Measurements from ENCODE around the gene RICTOR. TPM values are rescaled to one million over a fixed set of nuclear protein-coding genes. Genes with fewer than 3 reads are reported as not detected.

The RICTOR gene
- total RNA-seq, 1 donor from 2014 or later = 34.2 TPM

GRCh38 chr5:38923661-38924451 lies 150.3 kb downstream of the RICTOR start:
- H3K27ac Mint-ChIP-seq = no peak overlapping the region
- peaks cover 6% of the 10 kb centered on the region for H3K9me3 Mint-ChIP-seq
- peaks cover 32% of the 10 kb centered on the region for H3K27me3 Mint-ChIP-seq
- intact Hi-C loops (cut with micrococcal nuclease) = loop anchor here (2.0 kb wide), 1 partner anchor 483 kb away; no protein-coding TSS in a partner anchor
- H3K4me1 Mint-ChIP-seq = no peaks in the 10 kb centered on the region
- H3K36me3 Mint-ChIP-seq (ENCODE audit: low read depth) = no peaks in the 10 kb centered on the region
- no peak overlapping the region for H3K4me3 Mint-ChIP-seq
- DNase-seq = no peak

- Mint-ChIP-seq H3K27me3 (peaks cover 40% of the 10 kb centered on the region), H3K4me1 (no peaks in the 10 kb centered on the region), H3K36me3 (ENCODE audit: low read depth) (no peaks in the 10 kb centered on the region), H3K9me3 (no peaks in the 10 kb centered on the region), H3K4me3 (no peak overlapping the region), H3K27ac (no peak overlapping the region)
- peak; percentile 79 for DNase-seq
- intact Hi-C loops (cut with micrococcal nuclease) = loop anchor here (2.0 kb wide), 1 partner anchor 481 kb away; no protein-coding TSS in a partner anchor
These were observed 152.0 kb downstream of the RICTOR start for GRCh38 chr5:38922199-38922598.

GRCh38 chr5:38921174-38921573 lies 153.0 kb downstream of the RICTOR start:
- H3K4me3 Mint-ChIP-seq = no peak overlapping the region
- H3K9me3 Mint-ChIP-seq = no peaks in the 10 kb centered on the region
- no peaks in the 10 kb centered on the region for H3K4me1 Mint-ChIP-seq
- no peak overlapping the region for H3K27ac Mint-ChIP-seq
- DNase-seq = no peak
- intact Hi-C loops (cut with micrococcal nuclease) = no loop called here
- peaks cover 45% of the 10 kb centered on the region for H3K27me3 Mint-ChIP-seq
- H3K36me3 Mint-ChIP-seq (ENCODE audit: low read depth) = no peaks in the 10 kb centered on the region

GRCh38 chr5:38916802-38917201 lies 157.4 kb downstream of the RICTOR start:
- peaks cover 46% of the 10 kb centered on the region for H3K27me3 Mint-ChIP-seq
- intact Hi-C loops (cut with micrococcal nuclease) = no loop called here
- no peaks in the 10 kb centered on the region for H3K4me1 Mint-ChIP-seq
- no peaks in the 10 kb centered on the region for H3K36me3 Mint-ChIP-seq (ENCODE audit: low read depth)
- H3K4me3 Mint-ChIP-seq = no peak overlapping the region
- peaks cover 2% of the 10 kb centered on the region for H3K9me3 Mint-ChIP-seq
- no peak overlapping the region for H3K27ac Mint-ChIP-seq
- DNase-seq = peak; percentile 47

- H3K36me3 Mint-ChIP-seq (ENCODE audit: low read depth) = no peaks in the 10 kb centered on the region
These were observed 160.5 kb downstream of the RICTOR start for GRCh38 chr5:38913714-38914113.

GRCh38 chr5:38911933-38912332 lies 162.3 kb downstream of the RICTOR start:
- DNase-seq = no peak
- Mint-ChIP-seq H3K36me3 (ENCODE audit: low read depth) (no peaks in the 10 kb centered on the region), H3K4me3 (no peak overlapping the region), H3K27ac (no peak overlapping the region), H3K27me3 (peaks cover 26% of the 10 kb centered on the region), H3K4me1 (no peaks in the 10 kb centered on the region), H3K9me3 (peaks cover 10% of the 10 kb centered on the region)
- intact Hi-C loops (cut with micrococcal nuclease) = no loop called here

More at GRCh38 chr5:38913714-38914113, 160.5 kb downstream of the RICTOR start:
- H3K27me3 Mint-ChIP-seq = peaks cover 36% of the 10 kb centered on the region
- H3K4me1 Mint-ChIP-seq = no peaks in the 10 kb centered on the region
- peaks cover 10% of the 10 kb centered on the region for H3K9me3 Mint-ChIP-seq
- intact Hi-C loops (cut with micrococcal nuclease) = no loop called here
- no peak overlapping the region for H3K27ac Mint-ChIP-seq
- DNase-seq = no peak
- no peak overlapping the region for H3K4me3 Mint-ChIP-seq

- H3K36me3 Mint-ChIP-seq (ENCODE audit: low read depth) = peaks cover 2% of the 10 kb centered on the region
- H3K4me1 Mint-ChIP-seq = no peaks in the 10 kb centered on the region
- H3K27ac Mint-ChIP-seq = no peak overlapping the region
- peaks cover 3% of the 10 kb centered on the region for H3K27me3 Mint-ChIP-seq
- no peak overlapping the region for H3K4me3 Mint-ChIP-seq
- H3K9me3 Mint-ChIP-seq = peaks cover 8% of the 10 kb centered on the region
- intact Hi-C loops (cut with micrococcal nuclease) = no loop called here
- DNase-seq = no peak
These were observed 167.7 kb downstream of the RICTOR start for GRCh38 chr5:38906503-38906902.

GRCh38 chr5:38905516-38905915 lies 168.7 kb downstream of the RICTOR start:
- intact Hi-C loops (cut with micrococcal nuclease) = no loop called here
- peaks cover 8% of the 10 kb centered on the region for H3K9me3 Mint-ChIP-seq
- no peak for DNase-seq
- H3K27ac Mint-ChIP-seq = no peak overlapping the region
- peaks cover 2% of the 10 kb centered on the region for H3K27me3 Mint-ChIP-seq
- H3K4me1 Mint-ChIP-seq = no peaks in the 10 kb centered on the region
- H3K4me3 Mint-ChIP-seq = no peak overlapping the region
- peaks cover 2% of the 10 kb centered on the region for H3K36me3 Mint-ChIP-seq (ENCODE audit: low read depth)

GRCh38 chr5:38899936-38900335 lies 174.3 kb downstream of the RICTOR start:
- intact Hi-C loops (cut with micrococcal nuclease) = no loop called here
- H3K27me3 Mint-ChIP-seq = peaks cover 22% of the 10 kb centered on the region
- no peak overlapping the region for H3K4me3 Mint-ChIP-seq
- no peaks in the 10 kb centered on the region for H3K4me1 Mint-ChIP-seq
- no peak overlapping the region for H3K27ac Mint-ChIP-seq
- H3K36me3 Mint-ChIP-seq (ENCODE audit: low read depth) = peaks cover 2% of the 10 kb centered on the region
- H3K9me3 Mint-ChIP-seq = peaks cover 14% of the 10 kb centered on the region
- no peak for DNase-seq

GRCh38 chr5:38896760-38897159 lies 177.4 kb downstream of the RICTOR start:
- no peaks in the 10 kb centered on the region for H3K4me1 Mint-ChIP-seq
- peaks cover 11% of the 10 kb centered on the region for H3K9me3 Mint-ChIP-seq
- no peak overlapping the region for H3K27ac Mint-ChIP-seq
- no peak overlapping the region for H3K4me3 Mint-ChIP-seq
- DNase-seq = no peak
- intact Hi-C loops (cut with micrococcal nuclease) = no loop called here
- H3K27me3 Mint-ChIP-seq = peaks cover 33% of the 10 kb centered on the region
- no peaks in the 10 kb centered on the region for H3K36me3 Mint-ChIP-seq (ENCODE audit: low read depth)

- peaks cover 11% of the 10 kb centered on the region for H3K9me3 Mint-ChIP-seq
- no peak overlapping the region for H3K4me3 Mint-ChIP-seq
- H3K27ac Mint-ChIP-seq = no peak overlapping the region
- no peaks in the 10 kb centered on the region for H3K4me1 Mint-ChIP-seq
- H3K27me3 Mint-ChIP-seq = peaks cover 25% of the 10 kb centered on the region
- no peak for DNase-seq
- intact Hi-C loops (cut with micrococcal nuclease) = no loop called here
- H3K36me3 Mint-ChIP-seq (ENCODE audit: low read depth) = no peaks in the 10 kb centered on the region
These were observed 181.8 kb downstream of the RICTOR start for GRCh38 chr5:38892363-38892762.

GRCh38 chr5:38891563-38891962 lies 182.6 kb downstream of the RICTOR start:
- H3K27ac Mint-ChIP-seq = no peak overlapping the region
- no peaks in the 10 kb centered on the region for H3K36me3 Mint-ChIP-seq (ENCODE audit: low read depth)
- intact Hi-C loops (cut with micrococcal nuclease) = no loop called here
- H3K9me3 Mint-ChIP-seq = peaks cover 6% of the 10 kb centered on the region
- DNase-seq = no peak
- H3K4me1 Mint-ChIP-seq = no peaks in the 10 kb centered on the region
- no peak overlapping the region for H3K4me3 Mint-ChIP-seq
- peaks cover 21% of the 10 kb centered on the region for H3K27me3 Mint-ChIP-seq

- H3K4me1 Mint-ChIP-seq = no peaks in the 10 kb centered on the region
- intact Hi-C loops (cut with micrococcal nuclease) = no loop called here
These were observed 184.8 kb downstream of the RICTOR start for GRCh38 chr5:38889424-38889823.

GRCh38 chr5:38888041-38888440 lies 186.2 kb downstream of the RICTOR start:
- intact Hi-C loops (cut with micrococcal nuclease) = no loop called here
- Mint-ChIP-seq H3K27me3 (peaks cover 11% of the 10 kb centered on the region), H3K4me1 (no peaks in the 10 kb centered on the region), H3K4me3 (no peak overlapping the region), H3K36me3 (ENCODE audit: low read depth) (no peaks in the 10 kb centered on the region), H3K9me3 (no peaks in the 10 kb centered on the region), H3K27ac (no peak overlapping the region)
- no peak for DNase-seq

More at GRCh38 chr5:38889424-38889823, 184.8 kb downstream of the RICTOR start:
- peaks cover 16% of the 10 kb centered on the region for H3K27me3 Mint-ChIP-seq
- no peaks in the 10 kb centered on the region for H3K9me3 Mint-ChIP-seq
- no peak overlapping the region for H3K4me3 Mint-ChIP-seq
- H3K27ac Mint-ChIP-seq = no peak overlapping the region
- DNase-seq = no peak
- no peaks in the 10 kb centered on the region for H3K36me3 Mint-ChIP-seq (ENCODE audit: low read depth)
